Activated T-cell treated with anti-CD3 and anti-CD28 coated beads, Interleukin-2, amount 50 U/mL, for 48 hours (primary cell): ENCODE data around the gene PSMG3.
"Not testable (repeated sequence)": the region's sequence is repeated elsewhere in the genome, so short reads cannot be mapped to it uniquely, and the experiment has no call there.

ENCODE experiments used
- DNase-seq, 2 experiments: peaks; one replicate each; pipeline ENCODE4 v3.0.0-alpha.2; 2020

Gene PSMG3

GRCh38 chr7:1531263-1531978 is 38.4 kb downstream of the PSMG3 start:
- peak; percentile 48 to 52 for DNase-seq

DNA sequence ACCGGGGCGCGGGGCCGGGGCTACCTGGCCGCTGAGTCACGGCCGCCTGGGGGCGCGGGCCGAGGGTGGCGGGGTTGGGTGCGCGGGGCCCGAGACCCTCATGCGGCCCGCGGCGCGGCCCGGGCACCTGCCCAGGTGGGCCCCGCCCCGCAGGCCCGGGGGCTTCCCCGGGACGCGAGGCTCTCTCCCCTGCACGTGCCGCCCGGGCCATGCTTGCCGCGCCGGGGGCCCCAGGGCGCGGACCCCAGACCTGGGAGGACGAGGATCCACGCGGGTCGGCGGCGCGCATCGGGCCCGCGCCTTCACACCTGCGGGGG is 38.9 kb downstream of the PSMG3 start:
- peak in 1 of 2 experiments; percentile 35 for DNase-seq

GRCh38 chr7:1529383-1530116 is 40.3 kb downstream of the PSMG3 start:
- no peak for DNase-seq

GRCh38 chr7:1526271-1526754 is 43.5 kb downstream of the PSMG3 start:
- DNase-seq = no peak

DNA sequence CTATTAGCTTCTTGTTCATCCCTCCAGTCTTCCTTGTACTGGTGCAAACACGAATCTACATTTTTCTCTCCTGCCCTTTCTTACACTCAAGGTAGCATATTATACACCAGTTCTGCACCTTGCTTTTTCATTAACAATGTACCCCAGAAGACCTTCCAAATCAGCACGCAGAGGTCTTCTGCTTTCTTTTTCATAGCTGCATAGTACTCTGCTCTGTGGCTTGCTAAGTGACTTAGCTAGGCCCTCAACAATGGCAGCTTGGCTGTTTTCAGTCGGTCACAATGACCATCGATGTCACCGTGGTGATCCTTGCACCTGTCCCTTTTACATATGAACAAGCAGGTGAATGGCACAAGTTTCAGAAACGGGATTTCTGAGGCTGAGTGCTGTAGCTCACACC is 44.4 kb downstream of the PSMG3 start:
- no peak for DNase-seq

DNA sequence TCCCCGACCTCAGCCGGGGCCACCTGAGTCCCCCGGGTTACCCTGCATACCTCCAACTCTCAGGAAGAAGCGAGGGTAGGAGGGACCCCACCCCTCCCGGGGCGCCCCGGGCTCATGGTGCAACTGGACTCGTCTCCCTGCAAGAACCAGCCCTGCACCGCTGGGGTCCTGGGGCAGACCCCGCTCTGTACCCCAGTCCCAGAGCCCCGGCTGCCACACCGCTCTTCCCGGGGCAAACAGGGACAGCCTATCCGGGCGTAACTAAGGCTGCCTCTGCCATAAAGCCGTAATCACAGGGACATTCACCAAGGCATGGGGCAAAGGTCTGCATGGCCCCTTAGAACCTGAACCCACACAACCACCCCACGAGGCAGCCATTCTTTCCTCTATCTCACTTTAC is 46.0 kb downstream of the PSMG3 start:
- no peak for DNase-seq

DNA sequence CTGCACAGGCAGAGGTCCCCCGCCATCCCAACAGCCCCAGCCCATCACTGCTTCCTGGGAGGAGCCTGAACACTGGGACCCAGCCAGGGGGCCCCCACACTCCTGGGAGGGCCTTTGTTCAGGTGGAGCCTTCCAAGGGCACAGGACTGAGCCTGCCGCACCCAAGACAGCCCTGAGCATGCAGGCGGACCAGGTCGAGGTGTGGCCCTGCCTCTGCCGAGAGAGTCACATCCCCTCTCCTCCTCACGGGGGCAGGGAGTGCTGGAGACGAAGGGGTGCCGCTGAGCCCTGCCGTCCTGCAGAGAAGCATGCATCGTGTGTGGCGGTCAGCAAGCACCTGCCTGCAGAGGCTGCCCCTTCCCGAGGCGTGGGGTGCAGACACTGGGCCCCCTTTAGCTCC is 46.6 kb downstream of the PSMG3 start:
- DNase-seq = no peak

GRCh38 chr7:1521456-1521855 is 48.4 kb downstream of the PSMG3 start:
- no peak for DNase-seq

DNA sequence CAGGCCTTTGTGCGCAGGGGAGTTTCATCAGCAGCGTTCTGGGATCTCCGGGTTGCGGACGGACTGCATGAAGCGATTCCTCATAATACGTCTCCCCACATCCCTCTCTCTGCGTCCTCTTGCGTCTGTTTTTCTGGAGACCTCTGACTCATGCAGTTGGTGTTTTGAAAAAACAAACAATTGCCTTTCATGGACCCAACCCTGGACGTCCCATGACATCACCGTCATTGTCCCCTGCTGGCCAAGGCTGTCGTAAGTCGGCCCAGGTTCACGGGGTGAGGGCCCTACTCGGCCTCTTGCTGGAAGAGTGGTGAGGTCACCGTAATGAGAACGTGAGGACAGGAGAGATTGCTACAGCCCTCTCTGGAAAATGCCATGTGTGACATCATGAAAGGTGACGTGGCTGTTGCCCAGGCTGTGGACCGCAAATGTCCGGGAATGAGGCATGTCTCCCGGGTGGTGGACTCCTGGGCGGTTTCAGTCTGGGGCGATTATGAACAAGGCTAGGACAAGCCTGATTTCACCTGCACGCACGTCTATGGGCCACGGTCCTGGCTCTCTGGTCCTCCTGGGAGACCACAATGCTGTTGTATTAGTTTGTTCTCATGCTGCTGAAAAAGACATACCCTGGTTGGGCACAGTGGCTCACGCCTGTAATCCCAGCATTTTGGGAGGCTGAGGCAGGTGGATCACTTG is 49.1 kb downstream of the PSMG3 start:
- no peak for DNase-seq

- not testable (repeated sequence) for DNase-seq
Measured at GRCh38 chr7:1519322-1519922, 50.4 kb downstream of the PSMG3 start.
